Mesothelial cell of epicardium (in vitro differentiated cells): ENCODE data around the gene RHBDD1. TPM values are rescaled to one million over a fixed set of nuclear protein-coding genes. Genes with fewer than 3 reads are reported as not detected.

Experiments
- DNase-seq, 2 experiments: peaks; one replicate each; pipeline ENCODE4 v3.0.0; 2021; ENCODE audit warnings: low spot score in 2 of 2; ENCODE audit not compliant: unreplicated experiment in 2 of 2
- H3K27ac Mint-ChIP-seq: 2 replicates; pipeline ENCODE4 v1.8.0; 2021; ENCODE audit warnings: mixed read lengths
- H3K27me3 Mint-ChIP-seq: 2 replicates; pipeline ENCODE4 v1.8.0; 2021; ENCODE audit warnings: low read depth, mixed read lengths
- H3K36me3 Mint-ChIP-seq: 2 replicates; pipeline ENCODE4 v1.8.0; 2021; ENCODE audit warnings: mixed read lengths
- H3K4me1 Mint-ChIP-seq: 2 replicates; pipeline ENCODE4 v1.8.0; 2021; ENCODE audit warnings: mixed read lengths
- H3K4me3 Mint-ChIP-seq: 2 replicates; pipeline ENCODE4 v1.8.0; 2021; ENCODE audit warnings: mild to moderate bottlenecking, moderate library complexity, mixed read lengths
- H3K9me3 Mint-ChIP-seq: 2 replicates; pipeline ENCODE4 v1.8.0; 2021; ENCODE audit warnings: mixed read lengths
- total RNA-seq: library from RNA; stranded (reverse); gene quantifications from 3 replicates; pipeline ENCODE4 v1.2.1, GENCODE V29; 2021
- TF ChIP-seq, protein P1 (sequence below): fragments of 200-600 bp; sonication (generic); IDR thresholded peaks from one replicate; pipeline ENCODE4 v1.5.0; 2021; ENCODE audit warnings: antibody characterized with exemption; ENCODE audit not compliant: unreplicated experiment

RHBDD1 gene
- total RNA-seq, 1 donor from 2014 or later: 42.2 TPM

DNA sequence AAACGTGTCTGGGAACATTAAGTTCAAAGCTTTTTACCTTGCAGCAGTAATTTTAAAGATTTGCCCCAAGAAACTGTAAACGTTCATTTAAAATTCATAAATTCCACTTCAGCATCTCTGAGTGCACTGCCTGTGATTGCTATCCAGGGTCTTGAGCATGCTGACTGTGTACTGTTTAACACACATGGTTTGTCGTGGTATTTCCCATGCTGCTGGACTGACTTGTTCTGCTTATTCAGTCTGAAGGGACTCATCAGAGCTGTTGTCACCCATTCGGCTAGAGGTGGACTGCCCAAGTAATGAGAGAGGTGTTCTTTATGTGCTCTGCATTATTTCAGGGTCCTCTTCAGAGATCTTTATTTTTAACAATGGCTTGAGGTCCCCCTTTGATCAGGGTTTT lies 53.1 kb downstream of the RHBDD1 start:
- DNase-seq: no peak
- Mint-ChIP-seq H3K4me1 (peaks cover 2% of the 10 kb centered on the region), H3K27ac (no peak overlapping the region), H3K4me3 (no peak overlapping the region), H3K9me3 (no peaks in the 10 kb centered on the region), H3K27me3 (no peaks in the 10 kb centered on the region), H3K36me3 (no peaks in the 10 kb centered on the region)
- TF ChIP-seq, protein P1, sequence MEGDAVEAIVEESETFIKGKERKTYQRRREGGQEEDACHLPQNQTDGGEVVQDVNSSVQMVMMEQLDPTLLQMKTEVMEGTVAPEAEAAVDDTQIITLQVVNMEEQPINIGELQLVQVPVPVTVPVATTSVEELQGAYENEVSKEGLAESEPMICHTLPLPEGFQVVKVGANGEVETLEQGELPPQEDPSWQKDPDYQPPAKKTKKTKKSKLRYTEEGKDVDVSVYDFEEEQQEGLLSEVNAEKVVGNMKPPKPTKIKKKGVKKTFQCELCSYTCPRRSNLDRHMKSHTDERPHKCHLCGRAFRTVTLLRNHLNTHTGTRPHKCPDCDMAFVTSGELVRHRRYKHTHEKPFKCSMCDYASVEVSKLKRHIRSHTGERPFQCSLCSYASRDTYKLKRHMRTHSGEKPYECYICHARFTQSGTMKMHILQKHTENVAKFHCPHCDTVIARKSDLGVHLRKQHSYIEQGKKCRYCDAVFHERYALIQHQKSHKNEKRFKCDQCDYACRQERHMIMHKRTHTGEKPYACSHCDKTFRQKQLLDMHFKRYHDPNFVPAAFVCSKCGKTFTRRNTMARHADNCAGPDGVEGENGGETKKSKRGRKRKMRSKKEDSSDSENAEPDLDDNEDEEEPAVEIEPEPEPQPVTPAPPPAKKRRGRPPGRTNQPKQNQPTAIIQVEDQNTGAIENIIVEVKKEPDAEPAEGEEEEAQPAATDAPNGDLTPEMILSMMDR: no peak

DNA sequence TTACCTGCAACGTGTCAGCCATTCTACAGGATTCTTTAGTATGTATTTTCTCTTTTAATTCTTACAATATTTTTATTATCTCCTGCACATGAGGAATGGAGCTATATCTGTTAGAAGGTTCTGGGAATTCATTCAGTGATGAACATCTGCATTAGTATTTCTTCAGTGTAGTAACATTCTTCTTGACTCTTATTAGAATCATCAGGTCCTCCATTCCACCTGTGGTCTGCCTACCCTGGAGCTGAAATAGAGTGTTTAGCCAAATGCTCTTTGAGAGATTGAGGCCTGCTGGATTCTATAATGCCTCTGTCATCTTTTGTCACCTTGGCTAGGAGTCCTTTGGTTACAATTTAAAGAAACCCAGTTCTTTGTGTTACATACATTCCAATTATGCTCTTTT lies 54.4 kb downstream of the RHBDD1 start:
- Mint-ChIP-seq H3K36me3 (no peaks in the 10 kb centered on the region), H3K4me3 (no peak overlapping the region), H3K27me3 (no peaks in the 10 kb centered on the region), H3K27ac (no peak overlapping the region), H3K9me3 (no peaks in the 10 kb centered on the region), H3K4me1 (peaks cover 2% of the 10 kb centered on the region)
- TF ChIP-seq, protein P1: no peak
- no peak for DNase-seq

DNA sequence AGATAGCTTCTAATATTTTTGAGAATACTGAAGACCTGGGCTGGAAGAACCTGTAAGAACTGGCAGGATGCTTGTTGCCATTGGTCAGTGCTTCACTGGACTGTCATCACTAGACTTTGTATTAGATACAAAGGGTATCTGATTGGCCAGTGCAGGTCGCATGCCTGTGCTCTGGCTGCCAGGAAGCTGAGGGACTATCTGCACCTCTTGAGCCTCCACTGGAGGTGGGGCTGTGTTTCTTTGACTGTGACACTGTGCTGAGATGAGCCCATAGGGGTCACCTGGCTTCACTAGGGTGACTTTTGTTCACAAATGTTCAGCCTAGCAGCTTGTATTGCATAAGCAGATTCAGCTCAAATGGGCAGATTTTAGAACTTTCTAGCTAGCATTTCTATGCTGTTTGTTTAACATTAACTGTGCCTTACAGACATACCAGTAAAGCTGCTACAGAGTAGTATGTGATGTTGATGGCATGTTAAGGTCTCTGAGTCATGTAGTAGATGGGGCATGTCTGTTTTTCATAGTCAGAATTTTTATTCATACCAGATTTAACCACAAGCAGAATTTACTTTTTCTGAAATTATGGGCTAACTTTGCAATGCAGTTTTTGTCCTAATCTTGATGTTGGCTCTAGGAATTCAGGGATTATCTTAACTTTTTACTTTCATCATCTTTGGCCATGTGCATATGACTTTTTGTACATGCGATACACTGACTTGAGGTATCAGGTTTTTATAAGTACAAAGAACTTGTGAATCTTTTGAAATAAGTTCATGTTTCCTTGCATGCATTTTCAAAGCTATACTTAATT lies 56.1 kb downstream of the RHBDD1 start:
- H3K36me3 Mint-ChIP-seq: peaks cover under 1% of the 10 kb centered on the region
- peaks cover 2% of the 10 kb centered on the region for H3K4me1 Mint-ChIP-seq
- no peak overlapping the region for H3K4me3 Mint-ChIP-seq
- no peaks in the 10 kb centered on the region for H3K9me3 Mint-ChIP-seq
- TF ChIP-seq, protein P1: no peak
- no peak overlapping the region for H3K27ac Mint-ChIP-seq
- H3K27me3 Mint-ChIP-seq: no peaks in the 10 kb centered on the region
- DNase-seq: no peak

DNA sequence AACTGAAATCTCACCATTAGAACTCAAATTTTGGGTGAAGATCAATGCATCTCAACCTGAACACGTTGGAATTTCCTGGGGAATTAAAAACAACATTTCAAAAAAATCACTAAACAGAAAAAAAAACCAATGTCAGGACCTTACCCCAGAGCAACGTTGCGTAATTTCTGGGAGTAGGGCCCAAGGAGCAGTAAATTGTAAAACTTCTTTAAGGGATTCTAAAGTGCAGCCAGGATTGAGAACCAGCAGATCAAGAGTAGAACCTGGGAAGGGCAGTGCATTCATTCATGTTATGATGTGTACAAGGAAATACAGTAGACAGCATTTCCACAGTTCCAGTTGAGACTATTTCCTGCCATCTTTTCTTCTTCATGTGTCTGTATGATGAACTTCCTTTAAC lies 56.9 kb downstream of the RHBDD1 start:
- TF ChIP-seq, protein P1: no peak
- Mint-ChIP-seq H3K36me3 (peaks cover 5% of the 10 kb centered on the region), H3K9me3 (peaks cover 5% of the 10 kb centered on the region), H3K4me3 (no peak overlapping the region), H3K27ac (no peak overlapping the region), H3K27me3 (no peaks in the 10 kb centered on the region), H3K4me1 (peaks cover 2% of the 10 kb centered on the region)
- DNase-seq: no peak

DNA sequence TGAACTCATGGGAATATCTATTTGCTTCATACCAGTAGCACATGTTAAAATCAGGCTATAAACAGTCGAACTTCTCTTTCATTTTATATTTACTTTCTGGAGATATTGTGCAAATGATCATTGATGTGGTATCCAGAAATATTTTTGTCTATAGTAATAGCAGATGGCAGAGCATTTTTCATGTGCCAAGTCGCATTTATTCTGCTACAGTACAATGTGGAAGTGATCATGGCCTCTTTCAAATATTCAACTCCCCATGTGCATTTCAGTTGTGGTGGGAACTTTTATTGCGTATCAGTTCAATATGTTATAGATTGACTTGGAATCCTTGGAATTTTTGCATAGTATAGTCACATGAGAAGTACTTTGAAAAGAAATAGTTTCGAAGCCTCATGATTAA lies 57.4 kb downstream of the RHBDD1 start:
- Mint-ChIP-seq H3K36me3 (peaks cover 5% of the 10 kb centered on the region), H3K4me3 (no peak overlapping the region), H3K27me3 (no peaks in the 10 kb centered on the region), H3K4me1 (no peaks in the 10 kb centered on the region), H3K9me3 (peaks cover 5% of the 10 kb centered on the region), H3K27ac (no peak overlapping the region)
- TF ChIP-seq, protein P1: no peak
- no peak for DNase-seq
